ENCODE measurements around the gene DLG2. TPM values are rescaled to one million over a fixed set of nuclear protein-coding genes. Genes with fewer than 3 reads are reported as not detected.

The DLG2 gene
- total RNA-seq, 1 donor from 2014 or later = 0.43 TPM

DNA sequence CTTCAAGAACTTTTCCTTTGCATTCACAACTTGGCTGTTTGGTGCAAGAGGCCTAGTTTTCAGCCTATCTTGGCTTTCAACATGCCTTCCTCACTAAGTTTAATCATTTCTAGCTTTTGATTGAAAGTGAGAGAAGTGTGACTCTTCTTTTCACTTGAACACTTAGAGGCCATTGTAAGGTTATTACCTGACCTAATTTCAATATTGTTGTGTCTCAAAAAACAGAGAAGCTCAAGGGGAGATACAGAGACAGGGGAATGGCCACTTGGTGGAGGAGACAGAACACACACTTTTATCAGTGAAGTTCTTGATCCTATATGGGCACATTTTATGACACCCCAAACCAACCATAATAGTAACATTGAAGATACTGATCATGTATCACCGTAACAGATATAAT, 532.3 kb downstream of the DLG2 start:
- no peak for DNase-seq (ENCODE audit: low spot score in 2 of 2)
- intact Hi-C loops (cut with DNase I) = no loop called here
- H3K27me3 ChIP-seq = no peaks in the 10 kb centered on the region
- TF ChIP-seq CTCF (IDR thresholded peaks at IDR 0.05) = no peak
- no peaks in the 10 kb centered on the region for H3K36me3 ChIP-seq
- H3K9me3 ChIP-seq = no peaks in the 10 kb centered on the region
- no peak overlapping the region for H3K27ac ChIP-seq
- no peaks in the 10 kb centered on the region for H3K4me1 ChIP-seq
- H3K4me3 ChIP-seq = no peak overlapping the region

- Histone ChIP-seq H3K27ac (no peak overlapping the region), H3K4me3 (no peak overlapping the region), H3K9me3 (no peaks in the 10 kb centered on the region), H3K4me1 (no peaks in the 10 kb centered on the region), H3K27me3 (no peaks in the 10 kb centered on the region), H3K36me3 (no peaks in the 10 kb centered on the region)
- intact Hi-C loops (cut with DNase I) = no loop called here
- DNase-seq (ENCODE audit: low spot score in 2 of 2) = no peak
- no peak for TF ChIP-seq CTCF (IDR thresholded peaks at IDR 0.05)
These were observed 537.5 kb downstream of the DLG2 start for GRCh38 chr11:85089654-85090053.

DNA sequence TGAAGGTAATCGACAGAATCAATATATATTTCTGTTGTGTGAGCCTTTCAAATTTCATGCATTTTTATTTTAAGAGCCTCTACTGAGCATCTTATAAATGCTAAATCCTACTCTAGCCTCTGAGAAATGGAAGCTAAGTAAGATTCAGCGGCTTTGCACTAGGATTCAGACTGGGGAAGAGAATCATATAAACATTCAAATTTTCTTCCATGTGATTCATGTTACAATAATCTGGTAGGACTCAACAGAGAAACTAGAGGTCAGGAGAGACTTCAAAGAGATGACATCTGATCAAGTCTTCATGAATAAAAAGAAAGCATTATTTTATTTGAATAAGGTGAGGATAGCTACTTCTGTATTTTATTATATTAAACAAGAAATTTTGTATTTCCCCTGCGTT, 538.9 kb downstream of the DLG2 start:
- TF ChIP-seq CTCF (IDR thresholded peaks at IDR 0.05) = no peak
- intact Hi-C loops (cut with DNase I) = no loop called here

DNA sequence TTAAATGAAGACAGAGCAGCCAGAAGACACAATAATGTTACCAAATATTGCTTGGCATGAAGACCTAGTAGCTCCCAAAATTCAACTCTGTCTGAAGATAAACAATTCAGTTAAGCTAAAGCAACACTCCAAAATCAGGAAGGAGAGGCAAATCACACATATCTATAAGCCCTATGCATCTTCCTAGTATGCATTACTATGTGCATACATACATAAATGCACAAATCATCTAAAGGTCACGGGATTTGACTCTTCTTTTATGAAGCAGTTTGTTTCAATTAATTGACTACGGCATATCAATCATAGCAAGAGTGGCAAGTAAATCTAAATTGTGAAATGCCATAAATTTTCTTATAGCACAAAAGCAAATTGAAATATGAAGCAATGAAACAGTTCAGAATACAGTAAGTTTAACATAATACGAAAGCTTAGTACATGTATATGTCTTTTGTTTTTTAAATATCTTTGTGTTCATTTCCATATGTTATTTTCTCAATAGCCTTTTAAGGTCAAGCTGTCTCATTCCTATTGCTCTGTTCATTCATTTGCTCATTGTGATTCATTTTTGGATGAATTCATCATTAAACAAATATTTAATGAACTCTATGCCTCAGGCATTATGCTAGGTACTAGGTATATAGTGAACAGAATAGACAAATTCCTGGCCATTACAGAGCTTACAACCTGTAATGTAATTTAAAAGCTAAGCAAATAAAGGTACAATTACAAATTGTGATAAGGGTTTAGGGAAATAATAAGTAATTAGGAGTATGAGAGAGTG, 540.5 kb downstream of the DLG2 start:
- H3K36me3 ChIP-seq = no peaks in the 10 kb centered on the region
- H3K4me3 ChIP-seq = no peak overlapping the region
- TF ChIP-seq CTCF (IDR thresholded peaks at IDR 0.05) = no peak
- no peaks in the 10 kb centered on the region for H3K4me1 ChIP-seq
- intact Hi-C loops (cut with DNase I) = no loop called here
- no peak for DNase-seq (ENCODE audit: low spot score in 2 of 2)
- no peaks in the 10 kb centered on the region for H3K9me3 ChIP-seq
- no peaks in the 10 kb centered on the region for H3K27me3 ChIP-seq
- H3K27ac ChIP-seq = no peak overlapping the region

More for the DNA sequence above, 538.9 kb downstream of the DLG2 start:
- Histone ChIP-seq H3K9me3 (no peaks in the 10 kb centered on the region), H3K27me3 (no peaks in the 10 kb centered on the region), H3K4me3 (no peak overlapping the region), H3K27ac (no peak overlapping the region), H3K4me1 (no peaks in the 10 kb centered on the region), H3K36me3 (no peaks in the 10 kb centered on the region)
- no peak for DNase-seq (ENCODE audit: low spot score in 2 of 2)

GRCh38 chr11:85076535-85077330, 550.4 kb downstream of the DLG2 start:
- DNase-seq (ENCODE audit: low spot score in 2 of 2) = no peak
- Histone ChIP-seq H3K36me3 (no peaks in the 10 kb centered on the region), H3K4me1 (no peaks in the 10 kb centered on the region), H3K27me3 (no peaks in the 10 kb centered on the region), H3K9me3 (no peaks in the 10 kb centered on the region), H3K27ac (no peak overlapping the region), H3K4me3 (no peak overlapping the region)
- no peak for TF ChIP-seq CTCF (IDR thresholded peaks at IDR 0.05)
- intact Hi-C loops (cut with DNase I) = no loop called here
